Activated CD4-positive, alpha-beta T cell treated with anti-CD3 and anti-CD28 coated beads for 4 hours (primary cell): ENCODE measurements around the gene HSPA12B.

Experiments used
- DNase-seq, 2 donors: peaks; one replicate each; pipeline ENCODE4 v3.0.0-alpha.2; 2020

The HSPA12B gene

DNA sequence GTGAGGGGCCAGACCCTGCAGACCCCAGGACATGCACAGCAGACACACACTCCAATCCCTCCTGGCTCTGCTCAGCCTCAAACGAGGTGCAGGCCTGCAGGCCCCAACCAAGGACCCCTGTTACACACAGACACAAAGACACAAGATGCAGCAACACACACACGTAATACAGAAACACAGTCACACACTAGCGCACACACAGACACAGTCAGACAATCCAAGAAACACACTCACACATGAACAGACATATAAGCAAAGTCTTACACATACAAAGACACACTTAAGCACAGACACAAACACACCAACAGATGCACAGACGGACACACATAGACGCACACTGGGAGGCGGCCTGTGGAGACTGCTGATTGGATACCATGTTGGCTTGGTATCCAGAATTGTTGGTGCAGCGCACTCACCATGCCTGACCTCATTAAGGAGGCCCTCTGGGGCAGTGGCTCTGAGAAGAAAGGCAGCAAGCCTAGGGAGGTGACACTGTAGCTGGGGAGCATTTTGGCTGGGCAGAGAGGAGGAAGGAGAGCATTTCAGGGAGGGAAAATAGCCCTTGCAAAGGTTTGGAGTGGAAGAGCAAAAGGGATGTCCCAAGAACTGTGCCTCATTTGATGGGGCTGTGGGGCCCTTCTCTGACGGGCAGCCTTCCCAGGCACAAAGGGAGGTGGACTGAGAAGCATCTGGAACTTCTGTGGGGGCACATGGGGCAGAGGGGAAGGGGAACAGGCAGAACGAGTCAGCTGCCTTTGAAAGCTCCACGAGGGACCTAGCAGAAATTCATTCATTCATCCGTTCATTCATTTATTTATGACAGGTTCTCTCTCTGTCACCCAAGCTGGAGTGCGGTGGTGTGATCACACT is 1.4 kb upstream of the HSPA12B start:
- DNase-seq, result no peak

DNA sequence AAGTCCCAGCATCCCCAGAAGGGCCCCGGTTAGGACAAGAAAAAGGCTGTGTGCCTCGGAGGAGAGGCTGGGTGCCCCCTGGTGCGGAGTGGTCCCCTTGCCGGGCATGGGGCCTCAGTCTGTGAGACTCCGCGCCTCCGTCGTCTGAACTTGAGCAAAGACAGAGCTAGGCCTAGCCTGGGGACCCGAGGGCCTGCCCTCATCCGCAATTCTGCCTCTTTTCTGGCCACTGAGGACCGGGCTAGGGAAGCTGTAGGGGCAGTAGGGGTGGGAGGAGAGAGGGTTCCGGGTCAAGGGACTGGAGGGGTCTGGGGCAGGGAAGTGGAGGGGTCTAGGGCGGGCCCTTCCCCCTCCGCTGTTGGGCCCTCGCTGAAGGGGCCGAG is 550 bp upstream of the HSPA12B start:
- no peak for DNase-seq

DNA sequence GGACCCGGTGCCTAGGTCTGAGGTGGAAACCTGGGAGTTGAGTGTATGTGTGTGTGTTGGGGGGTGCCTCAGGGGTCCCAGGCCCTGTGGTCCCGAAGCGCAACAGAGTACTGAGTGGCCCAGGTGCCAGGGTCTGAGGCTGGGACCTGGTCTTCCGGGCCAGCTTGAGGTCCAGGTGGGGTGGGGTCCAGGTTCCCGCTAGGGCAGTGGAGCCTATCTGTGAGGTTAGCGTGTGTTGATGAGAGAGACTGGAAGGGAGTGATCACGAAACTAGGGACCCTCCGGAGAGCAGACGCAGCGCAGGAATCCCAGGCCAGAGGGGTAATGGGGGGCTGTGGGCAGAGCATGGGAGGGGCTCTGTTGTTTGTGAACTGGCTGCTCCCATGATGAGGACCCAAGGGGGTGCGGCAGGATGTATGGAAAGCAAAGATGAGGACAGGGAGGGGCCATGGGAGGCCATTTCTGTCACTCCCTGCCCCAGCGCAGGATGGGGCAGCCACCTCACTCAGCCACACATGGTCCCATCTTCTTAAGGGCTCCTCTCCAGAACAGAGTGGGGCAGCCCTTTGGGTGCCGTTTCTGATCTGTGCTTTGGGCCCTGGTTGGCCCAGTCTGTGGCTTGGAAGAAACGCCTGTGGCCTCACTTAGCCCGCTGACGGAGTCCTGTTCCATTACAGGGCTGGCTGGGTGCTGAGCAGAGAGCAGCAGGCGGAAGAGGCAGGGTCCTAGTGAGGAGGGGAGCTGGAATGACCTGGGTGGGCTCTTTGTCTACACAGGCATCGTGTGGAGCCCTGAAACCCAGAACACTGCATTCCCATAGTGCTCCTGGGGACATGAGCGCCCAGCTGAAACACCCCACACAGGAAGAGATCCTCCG is 872 bp downstream of the HSPA12B start:
- no peak for DNase-seq

DNA sequence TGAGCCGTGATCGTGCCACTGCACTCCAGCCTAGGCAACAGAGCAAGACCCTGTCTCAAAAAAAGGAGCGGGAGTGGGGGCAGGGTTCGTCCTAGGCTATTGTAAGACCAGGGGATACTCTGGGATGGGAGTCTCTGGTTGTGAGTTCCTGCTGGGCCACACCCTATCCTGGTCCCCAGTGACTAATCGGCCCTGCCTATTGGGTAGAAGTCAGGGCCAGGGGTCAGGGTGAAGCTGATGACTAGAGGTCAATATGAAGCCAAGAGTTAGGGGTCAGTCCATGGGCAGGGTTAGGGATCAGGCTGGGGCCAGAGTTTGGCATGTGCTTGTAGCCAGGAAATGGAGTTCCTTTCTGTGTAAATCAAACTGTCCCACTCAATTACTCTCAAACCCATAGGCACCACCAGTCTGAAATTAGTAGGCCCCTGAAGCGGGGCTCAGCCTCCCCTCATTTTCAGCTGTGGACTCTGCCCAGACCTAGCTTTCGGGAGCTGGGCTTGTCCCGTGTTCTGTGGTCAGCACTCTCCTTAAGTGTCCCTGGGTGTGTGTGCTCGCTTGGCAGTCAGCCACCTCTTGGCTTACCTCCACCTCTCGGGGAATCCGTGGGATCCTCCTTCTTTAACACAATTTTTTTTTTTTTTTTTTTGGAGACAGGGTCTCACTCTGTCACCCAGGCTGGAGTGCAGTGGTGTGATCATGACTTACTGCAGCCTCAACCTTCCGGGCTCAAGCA is 1.8 kb downstream of the HSPA12B start:
- no peak for DNase-seq

DNA sequence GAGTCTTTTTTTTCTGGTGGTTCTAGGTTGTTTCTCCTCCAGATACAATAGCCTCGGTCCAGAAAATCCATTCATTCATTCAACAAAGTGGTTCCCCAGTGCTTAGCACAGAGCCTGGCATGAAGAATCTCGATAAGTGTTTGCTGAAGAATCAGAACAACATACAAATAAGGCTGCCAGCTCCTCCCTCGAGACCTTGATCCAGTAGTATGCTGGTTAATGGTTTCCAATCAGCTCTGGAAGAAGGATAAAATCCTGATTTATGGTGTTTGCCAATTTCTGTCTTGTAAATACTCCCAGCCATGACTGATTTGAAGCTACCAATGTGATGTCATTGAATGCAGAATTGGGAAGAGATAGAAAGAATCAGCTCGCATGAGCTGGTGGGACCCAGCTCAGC is 3.3 kb downstream of the HSPA12B start:
- no peak for DNase-seq

DNA sequence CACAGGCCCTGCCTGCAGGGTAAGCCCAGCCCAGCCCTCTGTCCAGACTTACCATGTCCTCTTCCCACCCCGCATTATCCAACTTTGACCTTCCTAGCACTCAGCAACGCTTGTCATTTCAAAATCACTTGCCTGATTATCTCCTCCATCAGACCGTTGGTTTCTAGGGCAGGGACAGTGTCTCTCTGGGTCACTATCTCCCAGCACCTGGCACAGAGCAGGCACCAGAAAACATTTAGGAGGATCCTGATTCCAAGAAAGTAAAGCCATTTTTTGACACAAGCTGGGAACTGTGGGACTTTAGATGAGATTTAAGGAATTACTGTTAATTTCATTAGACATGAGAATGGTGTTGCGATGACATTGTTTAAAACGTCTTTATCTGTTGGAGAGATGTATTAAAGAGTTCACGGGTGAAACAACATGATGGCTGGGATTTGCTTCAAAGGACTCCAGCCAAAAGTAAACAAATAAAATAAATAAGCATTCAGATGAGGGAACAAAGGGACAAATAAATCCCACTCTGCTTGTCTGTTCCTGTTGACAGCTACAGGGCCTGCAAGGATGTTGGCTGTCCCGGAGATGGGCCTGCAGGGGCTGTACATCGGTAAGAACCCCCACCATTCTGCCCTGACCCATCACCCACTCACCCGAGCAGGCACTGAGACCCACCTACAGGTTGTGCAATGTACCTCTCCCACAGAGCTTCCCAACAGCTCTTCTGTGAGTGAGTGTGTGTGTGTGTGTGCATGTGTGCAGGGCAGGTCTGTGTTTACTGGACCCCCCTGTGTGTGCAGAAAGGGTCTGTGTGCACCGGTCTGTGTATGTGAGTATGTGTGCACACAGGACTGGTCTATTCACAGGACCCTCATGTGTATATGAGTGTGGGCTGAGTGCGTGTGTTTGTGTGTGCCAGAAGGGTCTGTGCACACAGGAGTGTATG is 5.9 kb downstream of the HSPA12B start:
- DNase-seq, result no peak

DNA sequence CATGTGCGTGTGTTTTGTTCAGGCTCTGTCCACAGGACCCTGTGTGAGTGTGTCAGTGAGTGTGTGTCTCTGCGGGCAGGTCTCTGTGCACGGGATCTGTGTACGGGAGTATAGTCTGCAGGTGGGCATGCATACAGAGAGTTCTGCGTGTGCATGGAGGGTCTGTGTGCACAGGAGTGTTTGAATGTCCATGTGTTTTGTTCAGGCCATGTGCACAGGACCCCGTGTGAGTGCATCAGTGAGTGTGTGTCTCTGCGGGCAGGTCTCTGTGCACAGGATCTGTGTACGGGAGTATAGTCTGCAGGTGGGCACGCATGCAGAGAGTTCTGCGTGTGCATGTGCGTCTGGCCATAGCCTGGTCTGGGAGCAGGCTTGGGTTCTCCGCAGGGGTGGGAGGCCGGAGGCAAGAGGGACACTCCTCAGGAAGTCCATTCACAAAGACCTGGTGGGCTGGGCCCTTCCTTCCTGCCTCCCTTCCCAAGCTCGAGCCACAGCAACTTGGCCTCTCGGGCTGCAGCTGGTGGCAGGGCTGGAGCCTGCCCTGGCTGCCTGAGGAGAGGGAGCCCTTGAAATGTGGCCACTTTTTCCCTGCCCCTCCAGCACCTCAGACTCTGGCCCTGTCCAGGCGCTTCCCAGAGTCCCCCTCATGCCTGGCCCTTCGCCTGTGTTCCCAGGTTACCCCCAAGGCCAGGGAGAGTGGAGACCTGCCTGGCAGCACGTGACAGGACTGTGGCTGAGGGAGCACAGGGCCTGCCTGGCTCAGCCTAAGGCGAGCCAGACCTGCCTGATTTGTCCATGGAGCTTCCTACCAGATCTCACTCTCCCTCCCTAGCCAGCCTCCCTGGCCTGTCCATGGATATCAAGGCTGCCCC is 6.8 kb downstream of the HSPA12B start:
- DNase-seq, result no peak

DNA sequence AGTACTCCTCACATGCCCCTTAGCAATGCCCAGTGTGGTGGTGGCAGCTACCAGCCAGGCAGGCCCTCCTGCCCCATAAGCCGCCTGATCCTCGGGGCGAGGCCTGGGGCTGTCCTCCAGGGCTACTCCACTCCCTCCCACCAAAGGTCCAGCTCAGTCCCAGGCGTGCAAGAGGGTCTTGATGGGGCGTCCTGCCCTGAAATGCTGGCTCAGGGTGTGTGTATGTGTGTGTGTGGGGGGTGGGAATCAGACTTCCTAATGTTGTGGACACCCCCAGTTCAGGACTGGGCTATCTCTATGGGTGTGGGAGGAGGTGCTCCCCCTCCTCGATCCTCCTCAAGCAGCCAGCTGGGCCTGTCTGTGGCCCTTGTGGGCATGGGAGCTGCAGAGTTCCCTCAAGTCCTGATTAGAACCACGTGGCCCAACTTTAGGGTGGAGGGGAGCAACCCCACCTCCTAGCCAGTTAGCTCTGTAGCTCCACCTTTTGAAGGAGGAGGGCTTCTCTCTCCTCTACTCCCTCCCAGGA is 7.5 kb downstream of the HSPA12B start:
- DNase-seq, result no peak

DNA sequence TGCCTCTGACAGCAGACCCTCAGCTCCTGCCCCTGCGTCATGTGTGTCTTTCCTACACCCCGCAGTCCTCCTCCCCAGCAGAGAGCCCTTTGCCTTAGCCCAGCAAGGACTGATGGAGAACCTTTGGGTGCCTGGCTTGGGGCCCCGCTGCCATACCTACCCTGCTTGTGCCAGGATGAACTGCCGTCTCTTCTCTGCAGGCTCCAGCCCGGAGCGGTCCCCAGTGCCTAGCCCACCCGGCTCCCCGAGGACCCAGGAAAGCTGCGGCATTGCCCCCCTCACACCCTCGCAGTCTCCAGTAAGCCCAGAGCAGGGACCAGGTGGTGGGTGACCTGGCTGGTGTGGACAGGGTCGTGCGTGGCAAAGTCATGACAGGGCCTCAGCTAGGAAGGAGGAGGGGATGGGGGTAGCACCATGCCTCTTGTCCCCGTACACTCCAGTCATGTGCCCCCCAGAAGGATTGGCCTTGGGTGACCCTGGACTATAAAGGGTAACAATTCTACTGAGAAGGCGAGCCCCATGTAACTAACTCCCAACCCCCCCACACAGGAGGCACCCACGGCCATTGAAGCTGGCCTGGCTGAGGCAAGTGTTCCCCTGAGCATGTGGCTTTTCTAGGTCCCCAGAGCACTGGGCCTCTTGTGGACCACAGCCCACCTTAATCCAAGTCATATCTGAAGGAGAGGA is 8.3 kb downstream of the HSPA12B start:
- no peak for DNase-seq

DNA sequence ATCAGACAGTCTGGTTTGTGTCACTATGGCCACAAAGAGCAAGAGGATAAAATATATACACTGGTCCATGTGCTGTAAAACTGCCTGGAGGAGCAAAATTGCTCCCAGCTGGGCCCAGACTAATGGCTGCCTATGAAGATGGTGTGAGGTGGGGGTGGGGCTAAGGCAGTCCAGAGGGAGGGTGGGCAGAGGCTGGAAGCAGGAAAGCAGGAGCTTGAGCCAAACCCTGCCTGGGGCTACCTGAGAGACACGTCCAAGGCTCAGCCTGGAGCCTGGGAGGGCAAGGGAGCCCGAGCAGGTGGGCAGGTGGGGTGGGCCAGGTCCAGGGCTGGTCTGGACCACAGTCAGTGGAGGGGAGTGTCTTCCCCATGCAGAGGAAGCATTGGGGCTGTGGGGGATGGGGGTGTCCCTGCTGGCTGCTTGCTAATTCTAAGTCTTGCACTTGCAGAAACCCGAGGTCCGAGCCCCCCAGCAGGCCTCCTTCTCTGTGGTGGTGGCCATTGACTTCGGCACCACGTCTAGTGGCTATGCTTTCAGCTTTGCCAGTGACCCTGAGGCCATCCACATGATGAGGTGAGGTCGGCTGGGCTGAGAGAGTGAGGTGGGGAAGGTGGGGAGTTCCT is 9.5 kb downstream of the HSPA12B start:
- no peak for DNase-seq

DNA sequence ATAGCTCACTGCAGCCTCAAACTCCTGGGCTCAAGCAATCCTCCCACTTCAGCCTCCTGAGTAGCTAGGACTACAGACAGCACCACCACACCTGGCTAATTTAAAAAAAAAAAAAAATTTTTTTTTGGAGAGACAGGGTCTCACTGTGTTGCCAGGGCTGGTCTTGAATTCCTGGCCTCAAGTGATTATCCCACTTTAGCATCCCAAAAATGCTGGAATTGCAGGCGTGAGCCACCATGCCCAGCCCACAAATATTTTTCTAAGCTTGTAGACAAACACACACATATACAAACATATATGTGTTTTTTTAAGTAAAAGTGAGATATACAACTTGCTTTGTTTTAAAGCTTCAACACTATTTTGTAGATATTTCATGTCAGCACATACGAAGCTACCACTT is 10.8 kb downstream of the HSPA12B start:
- no peak for DNase-seq

DNA sequence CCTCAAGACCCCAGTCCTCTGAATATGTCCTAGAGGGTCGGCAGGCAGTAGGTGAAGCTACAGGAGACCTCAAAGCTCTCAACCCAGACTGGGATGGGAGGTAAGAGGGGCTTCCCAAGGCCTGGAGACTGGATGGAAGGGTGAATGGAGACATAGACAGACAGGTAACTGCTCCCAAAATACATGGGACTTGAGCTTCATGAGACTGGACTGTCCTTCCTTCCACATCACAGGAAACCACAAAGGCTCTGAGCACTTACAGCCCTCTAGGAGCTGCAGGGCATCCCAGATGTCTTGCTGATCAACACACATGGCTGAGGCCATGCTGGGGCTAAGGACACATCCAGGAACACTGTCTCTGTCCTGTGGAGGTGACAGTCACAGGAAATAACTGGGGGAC is 11.6 kb downstream of the HSPA12B start:
- no peak for DNase-seq

DNA sequence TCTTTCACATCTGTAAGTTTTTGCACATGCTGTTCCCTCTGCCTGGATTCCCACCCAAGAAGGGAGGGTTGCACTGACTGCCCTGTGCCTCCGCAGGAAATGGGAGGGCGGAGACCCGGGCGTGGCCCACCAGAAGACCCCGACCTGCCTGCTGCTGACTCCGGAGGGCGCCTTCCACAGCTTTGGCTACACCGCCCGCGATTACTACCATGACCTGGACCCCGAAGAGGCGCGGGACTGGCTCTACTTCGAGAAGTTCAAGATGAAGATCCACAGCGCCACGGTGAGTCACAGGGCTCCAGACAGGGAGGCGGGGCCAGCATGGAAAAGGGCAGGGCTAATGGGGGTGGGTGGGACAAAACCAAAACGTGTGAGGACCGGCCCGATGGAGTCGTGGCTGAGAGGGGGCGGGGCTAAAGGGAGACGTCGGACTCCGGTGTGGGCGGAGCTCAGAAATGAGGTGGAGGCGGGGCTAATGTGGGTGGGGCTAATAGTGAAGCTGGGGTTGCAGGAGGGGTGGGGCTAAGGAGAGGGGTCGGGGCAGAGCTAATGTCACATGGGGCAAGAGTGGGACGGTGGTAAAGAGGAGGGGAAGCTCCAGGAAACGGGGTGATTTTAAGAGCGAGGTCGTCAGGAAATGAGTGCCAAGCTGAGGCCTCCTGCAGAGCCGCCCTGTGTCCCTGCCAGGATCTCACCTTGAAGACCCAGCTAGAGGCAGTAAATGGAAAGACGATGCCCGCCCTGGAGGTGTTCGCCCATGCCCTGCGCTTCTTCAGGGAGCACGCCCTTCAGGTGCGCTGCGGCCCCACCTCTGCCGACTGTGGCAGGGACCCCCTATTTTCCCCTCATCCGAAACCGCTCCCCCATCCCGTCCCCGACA is 12.6 kb downstream of the HSPA12B start:
- peak; percentile 79 to 83 for DNase-seq

DNA sequence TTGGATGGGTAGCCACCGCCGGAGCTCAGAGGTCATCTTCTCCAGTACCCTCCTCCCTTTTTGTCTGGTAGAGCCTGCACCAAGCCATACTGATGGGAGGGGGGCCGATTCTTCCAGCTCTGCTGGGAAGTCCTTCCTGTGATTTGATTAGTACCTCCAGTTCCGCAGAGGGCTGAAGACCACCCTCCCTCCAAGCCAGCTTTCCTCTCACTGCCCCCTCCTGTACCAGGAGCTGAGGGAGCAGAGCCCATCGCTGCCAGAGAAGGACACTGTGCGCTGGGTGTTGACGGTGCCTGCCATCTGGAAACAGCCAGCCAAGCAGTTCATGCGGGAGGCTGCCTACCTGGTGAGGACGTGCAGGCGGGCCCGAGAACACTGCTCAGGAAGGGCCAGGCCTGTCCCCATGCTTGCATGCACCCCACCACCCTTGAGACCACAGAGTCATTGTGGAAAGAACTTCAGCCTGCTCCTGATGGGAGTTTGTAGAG is 13.2 kb downstream of the HSPA12B start:
- DNase-seq, result no peak

DNA sequence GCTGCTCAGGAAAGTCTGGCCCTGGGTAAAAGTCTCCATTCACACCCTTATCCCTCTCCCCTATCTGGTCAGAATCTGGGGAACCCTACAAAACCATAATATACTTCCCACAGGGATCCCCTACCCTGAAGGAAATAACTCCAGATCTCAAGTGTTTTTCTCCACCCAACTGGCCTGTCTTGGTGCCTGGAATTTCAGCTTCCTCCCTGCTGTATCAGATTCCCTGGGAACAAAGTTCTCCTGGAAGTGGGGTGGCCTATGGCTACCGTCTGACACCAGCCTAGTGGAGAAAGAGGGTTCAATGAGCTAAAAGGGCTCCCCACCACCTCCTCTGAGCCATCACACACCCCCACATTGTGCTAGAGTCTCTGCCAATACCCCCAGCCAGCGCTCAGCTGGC is 15.0 kb downstream of the HSPA12B start:
- DNase-seq, result no peak

DNA sequence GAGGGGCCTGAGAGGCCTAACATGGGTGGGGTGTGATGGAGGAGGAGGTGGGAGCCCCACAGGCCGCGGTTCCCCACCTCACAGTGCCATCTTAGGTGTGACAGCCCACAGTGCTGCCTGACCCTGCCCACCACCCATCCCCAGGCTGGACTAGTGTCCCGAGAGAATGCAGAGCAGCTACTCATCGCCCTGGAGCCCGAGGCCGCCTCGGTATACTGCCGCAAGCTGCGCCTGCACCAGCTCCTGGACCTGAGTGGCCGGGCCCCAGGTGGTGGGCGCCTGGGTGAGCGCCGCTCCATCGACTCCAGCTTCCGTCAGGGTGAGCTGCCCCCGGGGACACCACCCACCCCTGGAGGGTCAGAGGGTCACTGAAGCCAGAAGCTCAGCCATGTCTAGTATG is 15.6 kb downstream of the HSPA12B start:
- DNase-seq, result no peak

DNA sequence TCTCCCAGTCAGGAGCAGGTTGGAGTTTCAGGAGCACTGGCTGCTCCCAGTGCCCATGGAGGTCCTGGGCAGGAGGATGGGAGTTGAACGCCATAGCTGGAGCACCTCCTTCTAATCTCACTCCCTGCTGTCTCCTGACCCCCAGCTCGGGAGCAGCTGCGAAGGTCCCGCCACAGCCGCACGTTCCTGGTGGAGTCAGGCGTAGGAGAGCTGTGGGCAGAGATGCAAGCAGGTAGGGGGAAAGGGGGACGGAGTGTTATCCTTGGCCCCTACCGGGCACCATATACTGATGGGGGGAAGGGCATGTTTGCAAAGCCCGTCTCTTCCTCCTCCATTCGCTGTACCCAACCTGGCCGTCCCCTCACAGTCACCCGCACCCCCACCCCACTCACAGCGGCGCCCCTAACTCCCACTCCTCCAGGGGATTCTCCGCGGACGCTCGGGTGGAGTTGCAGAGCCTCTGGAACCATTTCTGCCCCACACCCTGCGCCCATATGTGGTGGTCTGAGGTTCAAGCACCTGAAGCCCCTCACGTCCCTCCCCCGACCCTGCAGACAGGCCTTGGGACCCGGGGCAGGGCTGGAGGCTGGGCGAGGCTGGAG is 16.7 kb downstream of the HSPA12B start:
- DNase-seq, result no peak
